Raji (cell line): ENCODE results near the gene TMEM95.

Experiments
- POLR2A ChIP-seq: IDR thresholded peaks from 2 replicates; pipeline ENCODE4 v1.6.1; 2011; ENCODE audit warnings: low read depth, low read length, control low read depth; ENCODE audit not compliant: insufficient read depth

TMEM95 gene

DNA sequence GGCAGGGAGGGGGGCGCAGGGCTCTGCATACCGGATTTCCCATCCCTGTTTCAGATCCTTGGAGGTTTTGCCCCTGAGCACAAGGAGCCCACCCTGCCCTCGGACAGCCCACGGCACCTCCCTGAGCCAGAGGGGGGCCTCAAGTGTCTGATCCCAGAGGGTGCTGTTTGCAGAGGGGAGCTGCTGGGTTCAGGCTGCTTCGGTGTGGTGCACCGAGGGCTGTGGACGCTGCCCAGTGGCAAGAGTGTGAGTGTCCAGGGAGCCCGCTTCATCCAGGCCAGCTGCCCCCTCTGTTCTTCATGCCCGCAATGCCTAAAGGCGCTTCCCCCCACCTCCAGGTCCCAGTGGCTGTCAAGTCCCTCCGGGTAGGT is 28.4 kb downstream of the TMEM95 start:
- no peak for TF ChIP-seq POLR2A

DNA sequence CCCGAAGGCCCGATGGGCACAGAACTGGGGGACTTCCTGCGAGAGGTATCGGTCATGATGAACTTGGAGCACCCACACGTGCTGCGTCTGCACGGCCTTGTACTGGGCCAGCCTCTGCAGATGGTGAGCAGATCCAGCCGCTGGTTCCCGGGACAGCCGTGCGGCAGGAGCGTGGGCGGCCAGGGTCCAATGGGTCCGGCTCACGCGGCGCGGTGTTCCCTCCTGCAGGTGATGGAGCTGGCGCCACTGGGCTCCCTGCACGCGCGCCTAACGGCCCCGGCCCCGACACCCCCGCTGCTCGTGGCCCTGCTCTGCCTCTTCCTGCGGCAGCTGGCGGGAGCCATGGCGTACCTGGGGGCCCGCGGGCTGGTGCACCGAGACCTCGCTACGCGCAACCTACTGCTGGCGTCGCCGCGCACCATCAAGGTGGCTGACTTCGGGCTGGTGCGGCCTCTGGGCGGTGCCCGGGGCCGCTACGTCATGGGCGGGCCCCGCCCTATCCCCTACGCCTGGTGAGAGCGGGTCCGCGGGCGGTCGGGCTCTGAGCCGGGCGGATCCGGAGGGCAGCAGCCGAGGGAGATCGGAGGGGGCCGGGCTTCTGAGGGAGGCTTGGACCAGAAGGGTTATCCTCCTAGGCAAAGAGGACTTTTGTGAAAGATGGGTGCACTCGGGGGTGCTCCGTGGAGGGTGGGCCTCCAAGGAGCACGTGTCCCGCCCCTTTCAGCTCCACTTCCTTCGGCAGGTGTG is 29.0 kb downstream of the TMEM95 start:
- no peak; the same call in 1 of the 2 replicates for TF ChIP-seq POLR2A

DNA sequence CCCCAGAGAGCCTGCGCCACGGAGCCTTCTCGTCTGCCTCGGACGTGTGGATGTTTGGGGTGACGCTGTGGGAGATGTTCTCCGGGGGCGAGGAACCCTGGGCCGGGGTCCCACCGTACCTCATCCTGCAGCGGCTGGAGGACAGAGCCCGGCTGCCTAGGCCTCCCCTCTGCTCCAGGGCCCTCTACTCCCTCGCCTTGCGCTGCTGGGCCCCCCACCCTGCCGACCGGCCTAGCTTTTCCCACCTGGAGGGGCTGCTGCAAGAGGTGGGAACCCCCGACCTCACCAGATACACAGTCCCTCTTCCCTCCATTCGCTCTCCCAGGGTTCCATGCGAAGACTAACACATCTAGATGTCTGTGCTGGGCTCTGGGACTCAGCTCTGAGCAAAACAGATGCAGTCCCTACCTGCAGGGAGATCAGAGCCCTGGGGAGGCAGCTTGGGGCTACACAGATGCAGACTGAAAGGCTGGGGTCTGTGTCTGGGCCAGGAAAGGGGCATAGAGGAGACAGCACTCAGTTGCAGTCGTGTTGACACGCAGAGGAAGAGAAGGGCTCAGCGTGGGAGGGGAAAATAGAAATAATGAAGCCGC is 29.6 kb downstream of the TMEM95 start:
- no peak for TF ChIP-seq POLR2A

DNA sequence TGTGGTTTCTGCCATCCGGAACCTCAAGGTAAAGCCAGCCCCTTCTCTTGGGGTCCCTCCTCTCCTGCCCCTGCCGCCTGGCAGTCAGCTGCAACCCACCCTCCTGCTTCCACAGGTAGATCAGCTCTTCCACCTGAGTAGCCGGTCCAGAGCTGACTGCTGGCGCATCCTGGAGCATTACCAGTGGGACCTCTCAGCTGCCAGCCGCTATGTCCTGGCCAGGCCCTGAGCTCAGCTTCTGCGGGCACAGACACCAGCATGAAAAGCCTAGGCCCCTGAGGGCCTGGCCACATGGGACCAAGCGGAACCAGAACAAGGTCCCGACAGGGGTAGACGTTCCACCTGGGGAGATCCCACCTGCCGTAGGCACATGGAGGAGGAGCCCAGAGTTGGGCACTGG is 33.9 kb downstream of the TMEM95 start:
- no peak for TF ChIP-seq POLR2A

DNA sequence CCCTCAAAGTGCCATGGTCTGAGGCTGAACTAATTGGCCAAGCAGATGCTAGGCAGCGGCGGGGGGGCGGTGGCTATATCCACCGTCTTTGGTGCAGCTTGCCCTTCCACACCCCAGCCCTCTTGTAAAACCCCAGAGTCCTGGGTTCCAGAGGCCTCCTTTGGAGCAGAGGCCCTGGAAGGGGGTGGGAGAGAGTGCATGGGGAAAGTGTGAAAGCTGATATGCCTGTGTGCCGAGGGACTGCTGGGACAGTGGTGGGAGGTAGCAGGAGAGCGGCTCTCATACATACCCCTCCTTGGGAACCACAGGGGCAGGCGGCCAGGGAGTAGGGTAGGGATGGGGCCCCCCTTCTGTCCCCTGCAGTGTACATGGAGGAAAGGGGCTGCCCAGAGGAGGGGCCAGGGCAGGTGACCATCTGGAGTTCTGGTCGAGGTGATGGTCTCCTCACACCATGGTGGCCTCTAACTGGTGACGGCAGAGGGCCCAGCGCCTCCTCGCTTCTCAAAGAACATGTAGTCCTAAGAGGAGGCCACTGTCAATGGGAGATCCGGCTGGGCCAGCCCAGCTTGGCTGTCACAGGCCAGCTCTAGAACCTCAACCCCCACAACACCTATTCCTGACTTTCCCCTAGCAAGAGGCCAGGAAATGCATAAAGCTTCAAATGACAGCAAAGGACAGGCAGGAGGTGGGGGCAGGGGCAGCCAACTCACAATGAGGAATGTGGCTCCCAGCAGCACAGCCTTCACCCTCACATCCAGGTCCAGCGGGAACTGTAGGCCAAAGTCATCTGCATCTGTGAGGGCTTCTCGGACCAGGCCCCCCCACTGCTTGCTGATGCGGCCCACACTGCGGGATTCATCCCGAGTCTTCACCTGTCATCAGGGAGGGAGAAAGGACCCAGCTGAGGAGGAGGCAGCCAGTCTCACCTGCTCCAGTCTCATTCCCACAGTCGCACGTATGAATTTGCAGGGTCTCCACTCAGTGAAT is 35.3 kb downstream of the TMEM95 start:
- TF ChIP-seq POLR2A = no peak

DNA sequence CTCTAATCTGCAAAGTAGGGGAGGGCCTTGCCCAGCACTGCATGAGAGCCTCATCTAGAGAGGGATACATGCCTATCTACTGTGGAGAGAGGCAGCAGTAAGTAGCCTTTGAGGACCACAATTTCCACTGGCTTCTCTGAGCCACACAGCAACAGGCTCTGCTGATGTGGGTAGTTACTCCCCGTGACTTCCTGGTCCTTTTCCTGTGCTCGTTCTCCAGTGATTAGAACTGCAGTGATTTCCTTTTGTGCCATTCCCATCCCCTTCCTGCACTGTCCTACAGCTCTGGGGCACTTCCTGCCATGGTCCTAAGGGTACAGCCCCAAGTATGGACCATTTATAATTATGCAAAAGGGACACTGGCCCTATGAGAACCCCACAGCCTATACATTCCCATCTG is 36.4 kb downstream of the TMEM95 start:
- no peak for TF ChIP-seq POLR2A

DNA sequence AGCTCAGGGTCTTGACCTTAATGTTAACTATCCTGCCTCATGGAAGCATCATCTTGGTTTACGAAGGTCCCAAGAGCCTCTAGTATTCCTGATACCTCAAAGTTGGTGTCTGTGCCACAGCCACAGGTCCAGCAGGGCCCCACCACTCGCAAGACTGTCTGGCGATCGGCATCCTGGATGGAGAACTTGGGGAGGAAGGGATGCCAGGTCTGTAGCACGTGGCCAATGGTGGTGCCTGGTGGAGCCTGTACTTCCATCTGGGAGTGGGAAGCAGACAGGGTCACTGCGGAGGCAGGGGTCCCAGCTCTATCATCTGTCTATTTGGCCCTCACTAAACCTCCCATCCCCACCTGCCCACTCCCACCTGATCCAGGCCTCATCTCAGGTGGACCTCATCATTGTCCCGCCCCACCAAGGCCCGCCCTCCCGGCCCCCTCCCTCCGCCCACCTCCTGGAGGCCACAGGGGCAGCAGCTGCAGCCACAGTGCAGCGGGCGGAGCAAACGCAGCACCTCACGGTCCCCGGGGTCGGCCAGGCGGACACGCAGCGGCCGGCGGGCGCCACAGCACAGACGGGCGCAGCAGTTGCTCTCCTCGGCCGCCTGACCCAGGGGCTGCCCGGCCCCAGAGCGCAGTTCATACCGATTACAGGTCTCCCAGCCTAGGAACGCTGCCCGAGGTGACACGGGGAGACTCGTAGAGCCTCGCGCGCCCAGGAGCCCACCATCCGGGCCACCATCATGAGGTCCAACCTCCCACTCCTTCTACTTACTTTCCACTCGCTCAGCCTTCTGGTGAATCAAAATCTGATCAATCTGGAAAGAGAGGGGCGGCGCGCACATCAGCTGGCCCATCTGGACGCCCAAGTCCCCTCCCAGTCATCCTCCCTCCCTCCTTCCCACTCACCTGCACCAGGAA is 38.0 kb downstream of the TMEM95 start:
- TF ChIP-seq POLR2A = no peak

DNA sequence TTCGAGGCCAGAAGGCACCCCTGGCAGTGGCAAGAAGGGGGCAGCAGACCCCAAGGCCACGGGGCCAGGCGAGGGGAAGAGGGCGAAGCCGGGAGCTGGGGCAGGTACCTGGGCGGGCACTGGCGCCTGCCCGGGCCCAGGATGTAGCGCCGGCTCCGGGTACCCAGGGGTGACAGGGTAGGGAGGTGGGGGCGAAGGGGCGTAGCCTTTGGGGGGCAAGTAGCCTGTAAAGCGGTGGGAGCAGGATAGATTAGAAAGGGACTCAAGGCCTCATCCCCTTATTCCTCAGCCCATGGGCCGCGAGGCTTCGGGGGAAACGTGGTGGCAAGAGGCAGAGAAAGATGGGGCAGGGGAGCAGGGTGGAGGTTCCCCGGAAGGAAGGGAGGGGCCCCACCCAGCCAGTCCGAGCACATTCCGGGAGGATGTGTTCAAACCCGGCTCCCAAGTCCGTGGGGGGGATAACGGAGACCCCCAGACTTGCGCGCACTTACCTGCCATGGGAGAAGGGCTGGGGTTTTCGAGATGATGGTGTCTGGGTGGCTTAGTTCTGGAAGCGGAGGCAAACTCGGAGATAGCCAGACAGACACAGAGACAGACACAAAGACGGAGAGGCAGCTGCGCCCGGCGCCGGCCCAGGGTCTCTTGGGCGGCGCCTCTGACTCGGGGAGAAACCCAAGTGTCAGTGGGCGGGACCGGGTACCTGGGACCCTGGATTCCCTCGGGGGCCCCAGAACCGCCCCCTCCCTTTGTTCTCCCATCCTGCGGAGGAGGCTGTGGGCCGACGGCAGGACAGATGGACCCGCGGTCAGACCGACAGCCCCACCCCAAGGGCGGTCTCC is 38.9 kb downstream of the TMEM95 start:
- TF ChIP-seq POLR2A = no peak

DNA sequence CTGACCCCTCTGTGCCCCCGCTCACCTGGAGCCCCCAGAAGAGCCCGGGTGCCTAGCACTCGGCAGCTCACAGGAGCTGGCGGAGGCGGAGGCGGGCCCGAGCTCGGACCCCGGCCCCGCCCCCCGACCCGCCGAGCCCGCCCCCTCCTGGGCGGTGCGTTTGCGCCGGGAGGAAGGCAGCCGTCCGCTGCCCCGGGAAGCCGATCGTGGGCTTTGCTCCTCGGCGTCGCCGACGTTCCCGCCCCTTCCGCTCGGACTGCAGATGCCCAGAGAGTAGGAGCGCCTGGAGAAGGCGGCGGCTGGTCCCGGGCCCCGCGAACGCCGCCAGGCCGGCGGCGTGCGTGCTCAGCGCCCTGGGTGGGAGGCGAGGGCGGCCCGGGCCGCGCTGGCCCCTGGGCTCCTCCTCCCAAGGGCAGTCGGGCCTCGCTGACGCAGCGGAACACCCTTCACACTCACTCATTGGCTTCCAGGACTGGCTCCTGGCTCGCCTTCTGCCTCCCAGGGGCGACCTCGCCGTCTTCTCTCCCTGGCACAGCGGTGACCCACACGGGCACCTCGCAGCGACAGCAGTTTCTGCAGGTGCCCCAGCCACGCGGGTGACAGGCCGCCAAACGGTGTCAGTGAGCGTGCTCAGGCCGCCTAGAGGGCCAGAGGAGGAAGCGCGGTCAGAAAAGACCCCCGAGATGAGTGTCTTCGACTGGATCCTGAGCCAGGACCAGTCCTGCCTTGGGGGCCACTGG is 39.7 kb downstream of the TMEM95 start, which contains the start of gene PLSCR3:
Gene PLSCR3 (minus strand): TSS at position 74 of the 740 bp plus-strand sequence. CDS start 415 bp downstream, outside the sequence.
- peak; percentile 79 for TF ChIP-seq POLR2A

DNA sequence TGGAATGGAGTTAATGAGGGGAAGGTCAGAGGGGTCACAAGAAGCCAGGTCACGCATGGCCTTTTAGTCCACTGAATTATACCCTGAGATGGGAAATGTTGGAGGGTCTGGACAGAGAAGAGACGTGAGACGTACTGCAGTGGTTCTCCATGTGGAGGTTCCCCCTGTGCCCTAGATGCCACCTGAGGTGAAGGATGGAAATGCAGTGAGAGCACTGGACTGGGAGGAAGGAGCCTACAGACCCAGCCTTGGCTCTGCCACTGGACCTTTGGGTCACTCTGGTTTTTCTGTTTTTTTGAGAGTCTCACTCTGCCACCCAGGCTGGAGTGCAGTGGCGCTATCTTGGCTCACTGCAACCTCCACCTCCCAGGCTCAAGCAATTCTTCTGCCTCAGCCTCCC is 41.2 kb downstream of the TMEM95 start:
- 0 out of 2 replicates have a peak, but pooled peaks have one; percentile 28 for TF ChIP-seq POLR2A

DNA sequence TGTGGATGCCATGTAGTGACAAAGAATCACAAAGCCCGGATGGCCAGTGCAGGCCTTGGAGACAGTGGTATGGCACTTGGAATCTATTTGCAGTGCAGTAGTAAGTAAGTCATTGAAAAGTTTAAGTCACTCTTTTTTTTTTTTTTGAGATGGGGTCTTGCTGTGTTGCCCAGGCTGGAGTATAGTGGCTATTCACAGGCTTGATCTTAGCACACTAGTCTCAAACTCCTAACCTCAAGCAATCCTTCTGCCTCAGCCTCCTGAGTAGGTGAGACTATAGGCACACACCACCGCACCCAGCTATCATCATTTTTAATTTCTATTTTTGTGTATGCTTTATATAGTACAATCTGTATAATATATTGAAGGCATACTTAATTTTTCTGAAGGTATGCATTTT is 43.7 kb downstream of the TMEM95 start:
- peak; percentile 2; the same call in 1 of the 2 replicates for TF ChIP-seq POLR2A

DNA sequence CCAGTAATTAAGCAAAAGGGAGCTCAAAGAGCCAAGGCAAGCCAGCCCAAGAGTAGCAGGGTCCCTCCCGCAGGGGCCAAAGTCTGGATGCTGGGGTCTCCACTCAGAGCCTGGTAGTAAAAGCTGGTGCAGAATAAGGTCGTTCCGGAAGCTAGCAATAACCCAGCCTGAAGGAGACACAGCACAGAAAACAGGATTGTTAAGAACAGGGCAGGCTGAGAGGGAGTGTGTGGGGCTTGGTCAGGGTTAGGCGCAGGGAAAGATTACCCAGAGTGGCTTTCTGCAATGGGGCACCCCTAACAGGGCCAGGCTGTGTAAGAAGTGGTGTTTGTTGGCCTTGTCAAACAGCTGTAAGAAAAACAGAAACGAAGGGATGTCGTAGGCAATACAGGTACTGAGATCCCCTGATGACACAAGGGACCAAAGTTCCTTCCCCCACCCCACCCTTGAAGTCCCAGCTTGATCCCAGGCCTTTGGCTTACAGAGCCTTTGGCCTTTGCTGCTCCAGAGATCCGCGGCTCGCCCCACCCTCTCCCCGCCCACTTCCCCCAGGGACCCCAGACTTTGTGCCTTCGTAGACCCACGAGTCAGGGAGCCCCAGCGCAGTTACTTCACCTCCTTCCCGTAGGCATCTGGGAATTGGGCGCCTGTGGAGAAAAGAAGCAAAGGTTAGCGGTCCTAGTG is 48.2 kb downstream of the TMEM95 start:
- TF ChIP-seq POLR2A = no peak

DNA sequence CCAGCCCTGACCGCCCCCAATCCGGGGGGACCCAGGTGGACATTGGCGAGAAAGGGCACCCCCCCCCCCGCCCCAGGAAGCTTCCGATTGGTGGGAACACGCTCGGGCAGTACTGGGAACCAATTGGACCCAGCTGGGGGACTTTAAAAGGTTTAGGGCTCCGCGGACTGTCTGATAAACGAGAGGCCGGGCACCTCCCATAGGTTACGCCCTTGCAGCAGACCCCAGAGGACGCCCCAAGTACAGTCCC is 48.7 kb downstream of the TMEM95 start:
- no peak for TF ChIP-seq POLR2A
